Tibial nerve (tissue), 4 donors: ENCODE measurements around the gene BACE2.
A peak's percentile ranks its signal among the peaks of the same experiment; 100 is the strongest.

Experiments
- EP300 ChIP-seq, 2 donors: sonication (generic); formaldehyde crosslinking; IDR thresholded peaks; one replicate each; pipeline ENCODE4 v1.6.1; 2017; ENCODE audit warnings: antibody characterized with exemption in 2 of 2, mild to moderate bottlenecking in 1 of 2
- POLR2A ChIP-seq, 2 donors: fragments of 450-650 bp; IDR thresholded peaks; one replicate each; pipeline ENCODE4 v1.6.1; 2017; ENCODE audit warnings: antibody characterized with exemption in 2 of 2, mild to moderate bottlenecking in 2 of 2, moderate library complexity in 2 of 2
- TF ChIP-seq, protein P1 (sequence below), 5 experiments: fragments of 200-600 bp in 3 of 5; fragments of 450-650 bp in 2 of 5; sonication (generic) in 3 of 5; IDR thresholded peaks; one replicate each; pipeline ENCODE4 v1.5.1; 2016 to 2019; ENCODE audit warnings: antibody characterized with exemption in 5 of 5, mild to moderate bottlenecking in 3 of 5, moderate library complexity in 2 of 5

DNA sequence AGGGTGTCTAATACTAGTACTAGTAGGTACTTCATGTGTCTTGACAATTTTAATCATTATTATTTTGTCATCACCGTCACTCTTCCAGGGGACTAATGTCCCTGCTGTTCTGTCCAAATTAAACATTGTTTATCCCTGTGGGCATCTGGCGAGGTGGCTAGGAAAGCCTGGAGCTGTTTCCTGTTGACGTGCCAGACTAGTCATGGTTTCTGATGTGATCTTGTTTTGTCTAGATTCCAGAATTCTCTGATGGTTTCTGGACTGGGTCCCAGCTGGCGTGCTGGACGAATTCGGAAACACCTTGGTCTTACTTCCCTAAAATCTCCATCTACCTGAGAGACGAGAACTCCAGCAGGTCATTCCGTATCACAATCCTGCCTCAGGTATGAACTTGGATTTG lies 82.6 kb downstream of the BACE2 start:
- TF ChIP-seq, protein P1, sequence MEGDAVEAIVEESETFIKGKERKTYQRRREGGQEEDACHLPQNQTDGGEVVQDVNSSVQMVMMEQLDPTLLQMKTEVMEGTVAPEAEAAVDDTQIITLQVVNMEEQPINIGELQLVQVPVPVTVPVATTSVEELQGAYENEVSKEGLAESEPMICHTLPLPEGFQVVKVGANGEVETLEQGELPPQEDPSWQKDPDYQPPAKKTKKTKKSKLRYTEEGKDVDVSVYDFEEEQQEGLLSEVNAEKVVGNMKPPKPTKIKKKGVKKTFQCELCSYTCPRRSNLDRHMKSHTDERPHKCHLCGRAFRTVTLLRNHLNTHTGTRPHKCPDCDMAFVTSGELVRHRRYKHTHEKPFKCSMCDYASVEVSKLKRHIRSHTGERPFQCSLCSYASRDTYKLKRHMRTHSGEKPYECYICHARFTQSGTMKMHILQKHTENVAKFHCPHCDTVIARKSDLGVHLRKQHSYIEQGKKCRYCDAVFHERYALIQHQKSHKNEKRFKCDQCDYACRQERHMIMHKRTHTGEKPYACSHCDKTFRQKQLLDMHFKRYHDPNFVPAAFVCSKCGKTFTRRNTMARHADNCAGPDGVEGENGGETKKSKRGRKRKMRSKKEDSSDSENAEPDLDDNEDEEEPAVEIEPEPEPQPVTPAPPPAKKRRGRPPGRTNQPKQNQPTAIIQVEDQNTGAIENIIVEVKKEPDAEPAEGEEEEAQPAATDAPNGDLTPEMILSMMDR (IDR thresholded peaks at IDR 0.05): no peak
- peak; percentile 54 to 59 for TF ChIP-seq EP300 (IDR thresholded peaks at IDR 0.05)
- no peak for TF ChIP-seq POLR2A (IDR thresholded peaks at IDR 0.05)
